Measurements from ENCODE around the gene PARVB.

PARVB gene

GRCh38 chr22:44024288-44024921, at the start of gene PARVB:
TSS of gene PARVB (plus strand) at chr22:44024302. CDS start at chr22:44024340, 38 bp downstream.
- in situ Hi-C loops (cut with HindIII; ENCODE audit: low sequenced_read_pairs) = no loop called here
- no peak for DNase-seq (ENCODE audit: low read depth, low spot score)
- peak within 1 kb of the TSS; percentile 54 for H3K4me3 ChIP-seq (ENCODE audit: low read depth, low read length)
- TF ChIP-seq CTCF (IDR thresholded peaks at IDR 0.05; ENCODE audit: low read depth, low read length) = no peak

GRCh38 chr22:43975041-43975440, 49.1 kb upstream of the PARVB start:
- H3K4me3 ChIP-seq (ENCODE audit: low read depth, low read length) = no peak overlapping the region
- DNase-seq (ENCODE audit: low read depth, low spot score) = no peak
- in situ Hi-C loops (cut with HindIII; ENCODE audit: low sequenced_read_pairs) = no loop called here
- no peak for TF ChIP-seq CTCF (IDR thresholded peaks at IDR 0.05; ENCODE audit: low read depth, low read length)

GRCh38 chr22:43976861-43977795, 47.0 kb upstream of the PARVB start:
- no peak for DNase-seq (ENCODE audit: low read depth, low spot score)
- in situ Hi-C loops (cut with HindIII; ENCODE audit: low sequenced_read_pairs) = no loop called here
- peak; percentile 16 for TF ChIP-seq CTCF (IDR thresholded peaks at IDR 0.05; ENCODE audit: low read depth, low read length)
- H3K4me3 ChIP-seq (ENCODE audit: low read depth, low read length) = no peak overlapping the region

- in situ Hi-C loops (cut with HindIII; ENCODE audit: low sequenced_read_pairs) = no loop called here
- no peak for DNase-seq (ENCODE audit: low read depth, low spot score)
- H3K4me3 ChIP-seq (ENCODE audit: low read depth, low read length) = no peak overlapping the region
- TF ChIP-seq CTCF (IDR thresholded peaks at IDR 0.05; ENCODE audit: low read depth, low read length) = no peak
These were observed 45.5 kb upstream of the PARVB start for GRCh38 chr22:43978558-43978957.

GRCh38 chr22:43980579-43980978, 43.5 kb upstream of the PARVB start:
- DNase-seq (ENCODE audit: low read depth, low spot score) = no peak
- no peak overlapping the region for H3K4me3 ChIP-seq (ENCODE audit: low read depth, low read length)
- in situ Hi-C loops (cut with HindIII; ENCODE audit: low sequenced_read_pairs) = no loop called here
- TF ChIP-seq CTCF (IDR thresholded peaks at IDR 0.05; ENCODE audit: low read depth, low read length) = no peak

GRCh38 chr22:43980996-43981395, 43.1 kb upstream of the PARVB start:
- TF ChIP-seq CTCF (IDR thresholded peaks at IDR 0.05; ENCODE audit: low read depth, low read length) = no peak
- DNase-seq (ENCODE audit: low read depth, low spot score) = no peak

More at GRCh38 chr22:43980996-43981395, 43.1 kb upstream of the PARVB start:
- in situ Hi-C loops (cut with HindIII; ENCODE audit: low sequenced_read_pairs) = no loop called here
- H3K4me3 ChIP-seq (ENCODE audit: low read depth, low read length) = no peak overlapping the region

Measured in astrocyte of the spinal cord (primary cell).